ENCODE measurements around the gene ASH1L.
"Not testable (repeated sequence)": the region's sequence is repeated elsewhere in the genome, so short reads cannot be mapped to it uniquely, and the experiment has no call there.

The ASH1L gene

GRCh38 chr1:155493595-155493994, 69.0 kb downstream of the ASH1L start:
- not testable (repeated sequence) for DNase-seq (ENCODE audit: low read depth)

GRCh38 chr1:155488419-155488818, 74.2 kb downstream of the ASH1L start:
- not testable (repeated sequence) for DNase-seq (ENCODE audit: low read depth)

- no peak for DNase-seq (ENCODE audit: low read depth)
Observed at GRCh38 chr1:155487541-155487940, 75.1 kb downstream of the ASH1L start.

GRCh38 chr1:155486952-155487351, 75.7 kb downstream of the ASH1L start:
- DNase-seq (ENCODE audit: low read depth), result not testable (repeated sequence)

GRCh38 chr1:155485945-155486344, 76.7 kb downstream of the ASH1L start:
- no peak for DNase-seq (ENCODE audit: low read depth)

GRCh38 chr1:155485222-155485621, 77.4 kb downstream of the ASH1L start:
- no peak for DNase-seq (ENCODE audit: low read depth)

GRCh38 chr1:155481741-155482241, 80.8 kb downstream of the ASH1L start:
- DNase-seq (ENCODE audit: low read depth), result no peak

GRCh38 chr1:155479205-155479604, 83.4 kb downstream of the ASH1L start:
- no peak for DNase-seq (ENCODE audit: low read depth)

- DNase-seq (ENCODE audit: low read depth), result no peak
Observed at GRCh38 chr1:155478270-155478852, 84.2 kb downstream of the ASH1L start.

GRCh38 chr1:155474146-155474545, 88.5 kb downstream of the ASH1L start:
- DNase-seq (ENCODE audit: low read depth), result no peak

- DNase-seq (ENCODE audit: low read depth), result no peak
Observed at GRCh38 chr1:155473151-155473821, 89.3 kb downstream of the ASH1L start.

GRCh38 chr1:155472491-155473083, 90.0 kb downstream of the ASH1L start:
- no peak for DNase-seq (ENCODE audit: low read depth)

- DNase-seq (ENCODE audit: low read depth), result no peak
Observed at GRCh38 chr1:155471891-155472290, 90.7 kb downstream of the ASH1L start.

GRCh38 chr1:155471026-155471425, 91.6 kb downstream of the ASH1L start:
- no peak for DNase-seq (ENCODE audit: low read depth)

GRCh38 chr1:155466996-155467395, 95.6 kb downstream of the ASH1L start:
- peak; percentile 26 for DNase-seq (ENCODE audit: low read depth)

GRCh38 chr1:155466617-155466972, 96.0 kb downstream of the ASH1L start:
- DNase-seq (ENCODE audit: low read depth), result no peak

- peak; percentile 82 for DNase-seq (ENCODE audit: low read depth)
Observed at GRCh38 chr1:155463865-155464650, 98.5 kb downstream of the ASH1L start.

- DNase-seq (ENCODE audit: low read depth), result no peak
Observed at GRCh38 chr1:155458111-155458510, 104.5 kb downstream of the ASH1L start.

GRCh38 chr1:155457266-155457665, 105.3 kb downstream of the ASH1L start:
- no peak for DNase-seq (ENCODE audit: low read depth)

- DNase-seq (ENCODE audit: low read depth), result peak; percentile 26
Observed at GRCh38 chr1:155455588-155456195, 106.9 kb downstream of the ASH1L start.

GRCh38 chr1:155454096-155454495, 108.5 kb downstream of the ASH1L start:
- DNase-seq (ENCODE audit: low read depth), result no peak

GRCh38 chr1:155453141-155453540, 109.5 kb downstream of the ASH1L start:
- no peak for DNase-seq (ENCODE audit: low read depth)

Data from GM04503 (cell line).